Adrenal gland (tissue), 5 donors: ENCODE results near the gene ID2.

ENCODE experiments used
- POLR2A ChIP-seq, 2 donors: fragments of 450-650 bp; IDR thresholded peaks; one replicate each; pipeline ENCODE4 v1.6.1; 2017; ENCODE audit warnings: antibody characterized with exemption in 2 of 2, mild to moderate bottlenecking in 2 of 2, moderate library complexity in 1 of 2
- TF ChIP-seq, protein P1 (sequence below), 6 experiments: fragments of 450-650 bp in 4 of 6; fragments of 200-600 bp in 2 of 6; sonication (generic) in 1 of 6; IDR thresholded peaks; 1 replicate in 5 of 6; 2 replicates in 1 of 6; pipeline versions ENCODE4 v1.5.1 to v1.8.0; 2016 to 2021; ENCODE audit warnings: antibody characterized with exemption in 6 of 6, mild to moderate bottlenecking in 2 of 6, moderate library complexity in 1 of 6
- donor health status: DM: no; HTN: no; CAD: no.

DNA sequence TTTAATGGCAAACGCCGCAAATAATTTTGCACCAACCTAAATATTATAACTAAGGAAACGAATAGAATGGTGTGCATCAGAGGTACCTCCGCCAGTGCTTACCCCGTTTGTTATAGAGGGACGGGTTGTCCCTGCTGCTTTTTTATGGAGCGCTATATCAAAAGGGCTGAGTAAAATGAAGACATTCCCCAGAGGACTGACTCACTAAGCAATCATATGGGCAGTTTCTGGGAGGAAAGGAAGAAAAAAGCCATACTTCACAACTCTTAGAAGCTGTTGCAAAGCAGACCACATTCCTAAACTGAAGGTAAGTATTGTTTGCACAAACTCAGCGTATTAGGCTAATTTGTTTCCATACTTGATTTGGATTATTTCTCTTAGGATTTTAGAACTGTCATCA, 12.9 kb downstream of the ID2 start:
- TF ChIP-seq, protein P1, sequence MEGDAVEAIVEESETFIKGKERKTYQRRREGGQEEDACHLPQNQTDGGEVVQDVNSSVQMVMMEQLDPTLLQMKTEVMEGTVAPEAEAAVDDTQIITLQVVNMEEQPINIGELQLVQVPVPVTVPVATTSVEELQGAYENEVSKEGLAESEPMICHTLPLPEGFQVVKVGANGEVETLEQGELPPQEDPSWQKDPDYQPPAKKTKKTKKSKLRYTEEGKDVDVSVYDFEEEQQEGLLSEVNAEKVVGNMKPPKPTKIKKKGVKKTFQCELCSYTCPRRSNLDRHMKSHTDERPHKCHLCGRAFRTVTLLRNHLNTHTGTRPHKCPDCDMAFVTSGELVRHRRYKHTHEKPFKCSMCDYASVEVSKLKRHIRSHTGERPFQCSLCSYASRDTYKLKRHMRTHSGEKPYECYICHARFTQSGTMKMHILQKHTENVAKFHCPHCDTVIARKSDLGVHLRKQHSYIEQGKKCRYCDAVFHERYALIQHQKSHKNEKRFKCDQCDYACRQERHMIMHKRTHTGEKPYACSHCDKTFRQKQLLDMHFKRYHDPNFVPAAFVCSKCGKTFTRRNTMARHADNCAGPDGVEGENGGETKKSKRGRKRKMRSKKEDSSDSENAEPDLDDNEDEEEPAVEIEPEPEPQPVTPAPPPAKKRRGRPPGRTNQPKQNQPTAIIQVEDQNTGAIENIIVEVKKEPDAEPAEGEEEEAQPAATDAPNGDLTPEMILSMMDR (IDR thresholded peaks at IDR 0.05), result no peak
- TF ChIP-seq POLR2A (IDR thresholded peaks at IDR 0.05), result no peak
